Skin epidermis (tissue), 12 donors: Measurements from ENCODE around the gene KRTAP4-2.
A peak's percentile ranks its signal among the peaks of the same experiment; 100 is the strongest.
"Not testable (repeated sequence)": the region's sequence is repeated elsewhere in the genome, so short reads cannot be mapped to it uniquely, and the experiment has no call there.

Experiments used
- H3K27ac ChIP-seq, 21 experiments: fragments of 200-600 bp; sonication (generic) in 11 of 21; one replicate each; pipeline ENCODE4 v1.5.0; 2020; ENCODE audit warnings: mild to moderate bottlenecking in 3 of 21, inconsistent platforms in 2 of 21, moderate library complexity in 2 of 21
- H3K4me3 ChIP-seq, 7 experiments: fragments of 200-600 bp; sonication (generic) in 2 of 7; one replicate each; pipeline ENCODE4 v1.5.0; 2020; ENCODE audit warnings: inconsistent platforms in 2 of 7, mild to moderate bottlenecking in 2 of 7, moderate library complexity in 1 of 7

KRTAP4-2 gene

GRCh38 chr17:41167561-41167960, 10.5 kb downstream of the KRTAP4-2 start:
- H3K27ac ChIP-seq = no peak overlapping the region
- no peak overlapping the region for H3K4me3 ChIP-seq

GRCh38 chr17:41163828-41164227, 14.2 kb downstream of the KRTAP4-2 start:
- Histone ChIP-seq H3K27ac (no peak overlapping the region), H3K4me3 (no peak overlapping the region)

- no peak within 1 kb of the TSS for H3K27ac ChIP-seq
- H3K4me3 ChIP-seq = no peak within 1 kb of the TSS
These were observed 17.4 kb downstream of the KRTAP4-2 start, which contains the start of gene KRTAP4-4 for GRCh38 chr17:41160648-41161047. Gene KRTAP4-4, minus strand, starts transcription at chr17:41160748. Its CDS starts 57 bp downstream, at chr17:41160691.

- not testable (repeated sequence) for H3K4me3 ChIP-seq, H3K27ac ChIP-seq
These were observed 17.8 kb downstream of the KRTAP4-2 start for GRCh38 chr17:41160190-41160589.

GRCh38 chr17:41153856-41154255, 24.2 kb downstream of the KRTAP4-2 start:
- Histone ChIP-seq H3K4me3 (no peak overlapping the region), H3K27ac (no peak overlapping the region)

GRCh38 chr17:41151525-41151924, 26.5 kb downstream of the KRTAP4-2 start:
- Histone ChIP-seq H3K4me3 (no peak overlapping the region), H3K27ac (no peak overlapping the region)

- no peak overlapping the region for H3K4me3 ChIP-seq
These were observed 28.0 kb downstream of the KRTAP4-2 start for GRCh38 chr17:41150026-41150425.

GRCh38 chr17:41149652-41149985, 28.4 kb downstream of the KRTAP4-2 start, which contains the start of gene KRTAP4-5:
Gene KRTAP4-5, minus strand, starts transcription at chr17:41149825. Its CDS starts 58 bp downstream, at chr17:41149767.
- Histone ChIP-seq H3K4me3 (no peak within 1 kb of the TSS), H3K27ac (no peak within 1 kb of the TSS)

More at GRCh38 chr17:41150026-41150425, 28.0 kb downstream of the KRTAP4-2 start:
- no peak overlapping the region for H3K27ac ChIP-seq

- not testable (repeated sequence) for H3K4me3 ChIP-seq, H3K27ac ChIP-seq
These were observed 28.9 kb downstream of the KRTAP4-2 start for GRCh38 chr17:41148971-41149651.

GRCh38 chr17:41147531-41148204, 30.4 kb downstream of the KRTAP4-2 start:
- no peak overlapping the region for H3K27ac ChIP-seq
- H3K4me3 ChIP-seq = no peak overlapping the region

GRCh38 chr17:41145261-41145660, 32.8 kb downstream of the KRTAP4-2 start:
- Histone ChIP-seq H3K27ac (no peak overlapping the region), H3K4me3 (no peak overlapping the region)

GRCh38 chr17:41144846-41145245, 33.2 kb downstream of the KRTAP4-2 start:
- H3K27ac ChIP-seq = no peak overlapping the region
- no peak overlapping the region for H3K4me3 ChIP-seq

- H3K27ac ChIP-seq = no peak overlapping the region
- H3K4me3 ChIP-seq = no peak overlapping the region
These were observed 36.7 kb downstream of the KRTAP4-2 start for GRCh38 chr17:41141361-41141760.

GRCh38 chr17:41140360-41141131, 37.5 kb downstream of the KRTAP4-2 start, which contains the start of gene KRTAP4-6:
Gene KRTAP4-6, minus strand, starts transcription at chr17:41140544. Its CDS starts 57 bp downstream, at chr17:41140487.
- Histone ChIP-seq H3K27ac (no peak within 1 kb of the TSS), H3K4me3 (no peak within 1 kb of the TSS)

GRCh38 chr17:41139865-41140264, 38.2 kb downstream of the KRTAP4-2 start:
- not testable (repeated sequence) for H3K4me3 ChIP-seq, H3K27ac ChIP-seq

GRCh38 chr17:41133880-41134735, 43.9 kb downstream of the KRTAP4-2 start:
- no peak overlapping the region for H3K4me3 ChIP-seq
- peak overlapping the region in 1 of 21 experiments; percentile 70 for H3K27ac ChIP-seq

- Histone ChIP-seq H3K27ac (no peak overlapping the region), H3K4me3 (no peak overlapping the region)
These were observed 46.0 kb downstream of the KRTAP4-2 start for GRCh38 chr17:41131979-41132378.
